GM18870 (cell line): Measurements from ENCODE around the gene ZFYVE21.
A peak's percentile ranks its signal among the peaks of the same experiment; 100 is the strongest.

Source experiments
- ATAC-seq: cut with Tn5 transposase; IDR thresholded peaks from one replicate; pipeline ENCODE4 v1.9.1; 2021; ENCODE audit warnings: moderate library complexity; ENCODE audit not compliant: unreplicated experiment

Gene ZFYVE21

DNA sequence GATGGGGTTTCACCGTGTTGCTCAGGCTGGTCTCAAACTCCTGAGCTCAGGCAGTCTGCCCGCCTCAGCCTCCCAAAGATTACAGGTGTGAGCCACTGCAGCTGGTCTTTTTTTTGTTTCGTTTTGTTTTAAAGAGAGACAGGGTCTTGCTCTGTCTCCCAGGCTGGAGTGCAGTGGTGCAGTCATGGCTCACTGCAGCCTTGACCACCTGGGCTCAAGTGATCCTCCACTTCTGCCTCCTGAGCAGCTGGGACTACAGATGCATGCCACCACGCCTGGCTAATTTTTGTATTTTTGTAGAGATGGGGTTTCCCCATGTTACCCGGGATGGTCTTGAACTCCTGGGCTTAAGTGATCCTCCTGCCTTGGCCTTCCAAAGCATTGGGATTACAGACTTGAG, 24.0 kb upstream of the ZFYVE21 start:
- ATAC-seq: peak; percentile 66

DNA sequence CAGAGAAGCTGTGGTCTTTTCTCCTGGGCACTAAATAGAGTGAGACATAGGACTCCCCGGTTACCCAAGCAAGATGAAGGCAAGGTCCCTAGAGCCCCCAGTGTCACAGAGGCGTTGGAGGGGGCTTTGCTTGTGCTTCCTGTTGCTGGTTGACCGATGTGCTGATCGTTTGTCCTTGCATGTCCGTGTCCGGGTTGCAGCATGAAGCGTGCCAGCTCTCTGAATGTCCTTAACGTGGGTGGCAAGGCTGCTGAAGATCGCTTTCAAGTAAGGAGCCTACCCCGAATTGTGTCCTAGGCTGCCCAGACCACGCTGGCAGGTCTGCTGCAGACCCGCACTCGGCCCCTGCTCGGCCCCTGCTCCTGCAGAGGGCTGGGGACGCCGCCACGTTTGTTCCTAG, 23.5 kb upstream of the ZFYVE21 start:
- ATAC-seq: peak; percentile 5

GRCh38 chr14:103692871-103693270, 22.7 kb upstream of the ZFYVE21 start:
- ATAC-seq: no peak

GRCh38 chr14:103693515-103693914, 22.1 kb upstream of the ZFYVE21 start:
- ATAC-seq: no peak

DNA sequence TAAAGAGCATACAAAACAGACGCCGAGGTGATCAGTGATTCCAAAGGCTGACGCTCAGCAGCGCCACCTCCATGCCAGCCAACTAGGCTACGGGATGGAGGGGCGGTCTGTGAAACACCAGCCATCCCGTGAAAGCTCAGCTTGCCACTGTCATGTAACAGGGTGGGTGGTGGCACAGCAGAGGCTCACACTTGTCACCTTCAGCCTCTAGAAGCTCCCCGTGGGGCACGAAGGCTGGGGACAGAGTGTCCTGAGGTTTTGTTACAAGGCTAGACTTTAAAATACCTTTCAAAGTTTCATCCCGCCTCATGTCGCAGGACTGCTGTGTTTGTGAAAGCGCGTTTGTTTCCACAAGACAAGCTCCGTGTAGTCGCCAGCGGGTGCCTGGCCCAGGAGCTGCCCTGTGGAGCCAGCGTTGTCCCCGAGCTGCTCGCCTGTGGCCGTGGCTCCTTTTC, 21.0 kb upstream of the ZFYVE21 start:
- no peak for ATAC-seq

DNA sequence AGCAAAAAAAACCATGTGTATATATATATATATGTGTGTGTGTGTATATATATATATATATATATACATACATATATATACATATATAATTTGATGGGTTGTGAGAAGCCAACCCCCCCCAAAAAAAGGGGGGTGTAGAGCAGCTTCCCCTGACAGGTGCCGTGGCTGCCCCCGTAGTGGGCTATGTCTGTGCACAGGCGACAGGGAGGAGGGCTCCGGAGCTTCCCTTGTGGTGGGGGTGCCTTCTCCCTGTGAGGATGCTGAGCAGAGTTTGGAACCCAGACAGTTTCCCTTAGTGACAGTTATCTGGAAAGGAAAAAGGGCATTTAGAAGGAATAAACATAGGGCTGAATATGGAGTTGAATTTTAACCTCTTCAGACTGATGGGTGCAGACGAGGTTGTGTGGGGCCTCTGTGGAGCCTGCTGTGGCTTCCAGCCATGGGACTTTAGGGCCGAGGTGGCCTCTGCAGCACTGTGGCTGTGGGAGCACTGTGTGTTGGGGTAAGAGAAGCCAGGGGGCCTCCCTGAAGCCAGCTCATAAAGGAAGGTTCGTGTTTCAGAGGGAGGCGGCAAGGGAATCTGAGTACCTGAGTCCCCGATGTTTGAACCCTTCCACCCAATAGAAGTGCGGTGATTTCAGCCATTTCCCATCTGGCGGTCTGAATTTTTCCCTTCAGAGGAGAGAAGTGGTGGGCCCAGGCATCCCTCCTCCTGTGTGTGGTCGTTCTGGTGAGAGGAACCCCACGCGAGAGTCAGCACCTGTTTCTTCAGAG, 20.1 kb upstream of the ZFYVE21 start:
- no peak for ATAC-seq

DNA sequence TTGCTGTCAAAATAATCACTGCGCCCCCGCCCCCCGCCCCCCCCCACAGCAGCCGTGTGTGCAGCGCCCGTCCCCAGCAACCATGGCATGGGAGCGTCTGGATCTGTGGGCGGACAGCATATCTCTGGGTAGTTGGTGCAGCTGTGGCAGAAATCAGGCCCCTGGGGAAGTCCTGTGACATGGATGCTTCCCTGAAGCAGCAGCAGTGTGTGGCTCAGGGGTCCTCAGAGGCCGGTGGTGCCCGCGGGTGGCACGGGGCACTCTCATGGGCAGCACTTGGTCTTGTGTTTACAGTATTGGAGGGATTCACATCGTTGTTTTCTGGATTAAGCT, 19.6 kb upstream of the ZFYVE21 start:
- ATAC-seq: no peak

- ATAC-seq: no peak
Observed at GRCh38 chr14:103696466-103697071, 19.0 kb upstream of the ZFYVE21 start.

DNA sequence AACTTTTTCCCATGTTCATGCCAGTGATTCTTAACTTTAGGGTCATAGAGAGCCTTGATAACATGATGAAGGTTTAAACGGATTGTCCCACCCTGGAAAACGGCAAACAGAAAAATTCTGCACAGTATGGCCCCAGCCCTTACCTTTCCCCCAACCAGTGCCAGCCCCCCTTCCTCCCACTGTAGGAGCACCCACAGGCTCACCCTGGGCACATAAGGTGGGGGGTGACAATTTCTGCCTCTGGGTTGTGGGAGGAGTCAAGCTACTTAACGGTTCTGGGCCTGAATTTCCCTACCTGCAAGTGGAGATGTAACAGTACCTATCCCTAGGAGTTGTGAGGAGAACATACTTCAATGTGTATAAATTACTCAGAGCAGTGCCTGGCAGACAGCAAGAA, 18.4 kb upstream of the ZFYVE21 start:
- ATAC-seq: no peak

- no peak for ATAC-seq
Observed at GRCh38 chr14:103697603-103698379, 17.8 kb upstream of the ZFYVE21 start.

GRCh38 chr14:103698380-103699260, 17.0 kb upstream of the ZFYVE21 start:
- ATAC-seq: no peak

- no peak for ATAC-seq
Observed at GRCh38 chr14:103699261-103699661, 16.3 kb upstream of the ZFYVE21 start.

DNA sequence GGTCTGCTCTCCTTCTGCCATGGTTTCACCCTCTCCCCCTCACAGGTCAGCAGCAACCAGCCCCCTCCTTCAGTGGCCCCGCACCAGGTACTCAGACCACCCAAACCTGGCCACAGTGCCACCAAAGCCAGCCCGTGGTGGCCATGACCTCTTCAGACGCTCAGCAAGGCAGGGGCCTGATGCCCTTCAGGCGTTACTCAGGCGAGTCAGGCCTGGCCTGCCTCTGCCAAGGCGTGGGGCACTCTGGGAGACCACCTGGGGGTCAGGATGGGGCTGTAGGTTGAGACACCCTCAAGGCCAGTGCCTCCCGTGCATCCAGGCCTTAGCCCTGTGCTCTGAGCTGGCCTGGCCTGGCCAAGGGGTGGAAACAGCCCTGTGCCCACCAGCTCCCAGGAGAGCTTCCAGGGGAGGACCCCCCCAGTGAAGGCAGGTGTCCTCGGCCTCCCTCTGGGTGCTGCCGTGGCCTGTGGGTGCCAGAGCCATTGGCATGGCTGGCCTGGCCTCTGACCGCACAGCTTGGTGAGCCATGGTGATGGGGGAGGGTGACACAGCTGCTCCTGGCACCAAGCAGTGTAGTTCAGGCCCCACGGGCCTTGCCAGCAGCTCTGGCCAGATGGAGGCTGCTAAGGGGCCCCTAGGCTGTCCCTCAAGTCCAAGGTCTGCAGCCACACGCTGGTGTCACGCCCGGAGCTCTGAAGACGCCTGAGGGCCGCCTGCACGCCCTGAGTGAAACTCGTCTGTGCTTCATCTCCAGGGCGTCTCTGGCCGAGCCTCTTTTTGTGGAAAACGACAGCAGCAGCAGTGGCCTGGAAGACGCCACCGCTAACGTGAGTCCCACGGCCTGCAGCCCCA, 15.5 kb upstream of the ZFYVE21 start:
- ATAC-seq: no peak

DNA sequence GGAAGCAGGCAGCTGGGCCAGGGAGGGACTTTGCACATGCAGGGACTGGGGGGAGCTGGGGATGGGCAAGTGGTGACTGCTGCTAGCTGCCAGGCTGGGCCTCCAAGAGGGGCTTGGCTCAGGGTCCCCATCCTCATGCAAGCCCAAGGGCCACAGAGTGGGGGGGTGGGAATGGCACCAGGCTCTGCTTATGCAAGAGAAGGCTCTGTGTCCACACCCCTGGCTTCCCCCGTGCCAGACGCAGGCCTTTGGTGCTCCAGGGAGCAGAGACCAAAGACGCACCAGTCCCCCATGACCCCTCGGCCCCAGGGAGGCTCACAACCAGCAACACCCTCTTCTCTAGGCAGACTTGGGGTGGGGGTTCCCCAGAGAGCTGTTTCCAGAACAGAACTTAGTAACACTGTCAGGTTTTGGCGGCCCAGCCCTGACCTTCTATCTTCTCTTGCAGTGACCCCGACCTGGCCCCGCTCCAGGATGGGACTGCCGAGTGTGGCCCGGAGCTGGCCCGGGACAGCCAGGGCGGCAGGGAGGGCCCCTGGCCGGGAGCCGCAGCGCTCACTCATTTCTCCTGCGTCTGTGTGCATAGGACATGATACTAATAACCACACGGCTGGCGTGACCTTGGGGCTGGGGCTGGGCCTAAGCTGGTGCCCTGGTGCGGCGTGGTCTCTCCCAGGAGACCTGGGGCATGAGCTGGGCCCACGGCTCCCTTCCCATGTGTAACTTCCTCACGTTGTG, 14.7 kb upstream of the ZFYVE21 start:
- ATAC-seq: no peak

GRCh38 chr14:103702095-103702494, 13.5 kb upstream of the ZFYVE21 start:
- no peak for ATAC-seq

DNA sequence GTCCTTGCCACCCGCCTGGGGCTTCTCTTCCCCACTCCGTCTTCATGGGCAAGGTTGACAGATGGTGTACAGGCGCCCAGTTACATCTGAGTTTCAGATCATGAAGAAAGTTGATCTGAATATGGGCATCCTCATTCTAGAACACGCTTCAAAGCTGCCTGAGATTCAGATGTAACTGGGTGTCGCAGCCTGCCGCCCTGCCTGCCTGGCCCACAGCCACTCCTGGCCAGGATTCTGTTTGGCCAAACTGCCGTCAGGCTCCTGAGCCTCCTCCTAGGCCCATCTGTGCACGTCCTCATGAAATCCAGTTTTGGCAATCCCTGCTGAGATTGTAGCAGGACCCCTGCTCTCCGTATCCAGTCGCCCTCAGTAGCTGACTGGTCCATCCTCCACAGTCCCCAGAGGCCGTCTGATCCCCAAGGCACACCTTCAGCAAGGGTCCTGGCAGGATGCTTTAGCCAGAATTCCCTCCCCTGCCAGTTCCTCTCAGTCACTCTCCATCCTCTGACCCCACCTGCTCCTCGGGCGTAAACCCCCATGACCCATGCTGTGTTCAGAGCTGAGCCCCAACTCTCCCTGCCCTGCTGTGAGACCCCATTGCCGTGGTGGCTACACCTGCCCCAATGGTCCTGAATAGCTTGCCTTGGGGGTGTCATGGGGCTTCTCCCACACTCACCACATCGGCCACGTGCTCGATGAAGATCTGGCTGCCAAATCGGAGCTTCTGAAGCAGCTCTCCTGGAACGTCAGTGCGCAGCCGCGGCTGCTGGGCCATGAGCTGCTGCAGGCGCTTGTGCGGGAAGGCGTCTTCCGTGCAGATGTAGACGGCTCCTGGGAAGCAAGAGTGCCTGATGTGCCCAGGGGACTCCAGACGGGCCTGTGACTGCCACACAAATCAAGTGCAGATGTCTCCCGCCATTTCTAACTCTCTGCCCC, 12.8 kb upstream of the ZFYVE21 start:
- ATAC-seq: no peak

- no peak for ATAC-seq
Observed at GRCh38 chr14:103703433-103704385, 11.9 kb upstream of the ZFYVE21 start.
